Left renal cortex interstitium (tissue), 4 donors: ENCODE data around the gene TMEM132C. TPM values are rescaled to one million over a fixed set of nuclear protein-coding genes. Genes with fewer than 3 reads are reported as not detected.

Source experiments
- DNase-seq, 4 donors: peaks; one replicate each; pipeline ENCODE4 v3.0.0-alpha.2; 2013; ENCODE audit warnings: low read depth in 4 of 4, low spot score in 2 of 4, missing footprints in 1 of 4
- polyA plus RNA-seq, 4 donors: library from polyadenylated mRNA; unstranded; fragments of 120-200 nt; gene quantifications; one replicate each; pipeline ENCODE4 v1.2.1, GENCODE V29; 2013; ENCODE audit not compliant: insufficient read length in 4 of 4

The TMEM132C gene
- polyA plus RNA-seq, 4 donors: 1.9 to 3.8 (median 2.4) TPM

- no peak for DNase-seq
Measured at GRCh38 chr12:128745772-128746689, 479.1 kb downstream of the TMEM132C start.

- no peak for DNase-seq
Measured at GRCh38 chr12:128747441-128747840, 480.5 kb downstream of the TMEM132C start.

GRCh38 chr12:128752386-128752785, 485.4 kb downstream of the TMEM132C start:
- DNase-seq: no peak

GRCh38 chr12:128753438-128753837, 486.5 kb downstream of the TMEM132C start:
- no peak for DNase-seq

GRCh38 chr12:128754275-128754674, 487.3 kb downstream of the TMEM132C start:
- no peak for DNase-seq

GRCh38 chr12:128755566-128755965, 488.6 kb downstream of the TMEM132C start:
- DNase-seq: no peak
